DOHH2 (cell line): ENCODE results near the gene RASGRP1.

ENCODE experiments used
- EZH2phosphoT487 ChIP-seq: fragments of 200-600 bp; sonication (generic); IDR thresholded peaks from 2 replicates; pipeline ENCODE4 v1.6.1; 2017; ENCODE audit warnings: borderline replicate concordance, mild to moderate bottlenecking, antibody characterized with exemption, low read length, moderate library complexity, mixed read lengths
- TF ChIP-seq, protein P1 (sequence below): fragments of 200-600 bp; sonication (generic); IDR thresholded peaks from one replicate; pipeline ENCODE4 v1.5.1; 2014; ENCODE audit warnings: antibody characterized with exemption, mild to moderate bottlenecking, low read depth, low read length; ENCODE audit not compliant: poor library complexity, severe bottlenecking

DNA sequence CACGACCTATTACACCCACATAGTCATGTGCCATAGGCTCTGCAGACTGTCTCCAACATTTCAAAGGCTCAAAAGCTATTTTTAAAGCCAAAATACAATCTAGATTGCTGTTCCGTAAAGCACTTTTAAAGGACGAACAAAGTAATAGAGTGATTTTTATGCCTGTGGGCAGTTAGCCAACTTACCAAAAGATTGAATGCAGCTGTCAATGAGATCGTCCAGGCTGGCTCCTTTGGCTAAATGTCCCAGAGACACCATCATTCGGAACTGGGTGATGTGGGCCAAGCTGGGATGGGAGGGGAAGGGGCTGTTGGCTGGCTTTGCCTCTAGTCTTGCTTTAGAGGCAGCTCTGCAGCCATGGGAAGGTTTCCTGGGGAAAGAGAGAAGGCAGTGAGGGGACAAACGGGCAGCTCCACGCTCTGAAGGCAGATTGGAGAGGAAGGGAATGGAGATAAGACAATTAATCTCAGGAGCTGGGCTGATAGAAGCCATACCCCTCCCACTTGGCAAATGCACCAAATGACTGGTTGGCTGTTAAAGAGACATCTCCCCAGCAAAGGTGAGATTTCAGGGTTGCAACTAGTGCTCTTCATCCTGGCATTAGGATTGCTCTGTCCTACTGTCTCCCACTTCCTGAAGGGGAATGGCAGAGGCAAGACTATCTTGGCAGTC lies 4.8 kb downstream of the RASGRP1 start:
- TF ChIP-seq, protein P1, sequence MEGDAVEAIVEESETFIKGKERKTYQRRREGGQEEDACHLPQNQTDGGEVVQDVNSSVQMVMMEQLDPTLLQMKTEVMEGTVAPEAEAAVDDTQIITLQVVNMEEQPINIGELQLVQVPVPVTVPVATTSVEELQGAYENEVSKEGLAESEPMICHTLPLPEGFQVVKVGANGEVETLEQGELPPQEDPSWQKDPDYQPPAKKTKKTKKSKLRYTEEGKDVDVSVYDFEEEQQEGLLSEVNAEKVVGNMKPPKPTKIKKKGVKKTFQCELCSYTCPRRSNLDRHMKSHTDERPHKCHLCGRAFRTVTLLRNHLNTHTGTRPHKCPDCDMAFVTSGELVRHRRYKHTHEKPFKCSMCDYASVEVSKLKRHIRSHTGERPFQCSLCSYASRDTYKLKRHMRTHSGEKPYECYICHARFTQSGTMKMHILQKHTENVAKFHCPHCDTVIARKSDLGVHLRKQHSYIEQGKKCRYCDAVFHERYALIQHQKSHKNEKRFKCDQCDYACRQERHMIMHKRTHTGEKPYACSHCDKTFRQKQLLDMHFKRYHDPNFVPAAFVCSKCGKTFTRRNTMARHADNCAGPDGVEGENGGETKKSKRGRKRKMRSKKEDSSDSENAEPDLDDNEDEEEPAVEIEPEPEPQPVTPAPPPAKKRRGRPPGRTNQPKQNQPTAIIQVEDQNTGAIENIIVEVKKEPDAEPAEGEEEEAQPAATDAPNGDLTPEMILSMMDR, result no peak
- no peak for TF ChIP-seq EZH2phosphoT487
